Endothelial cell of hepatic sinusoid (primary cell): ENCODE results near the gene HMCES.

ENCODE experiments used
- in situ Hi-C: cut with HindIII; loops from 2 replicates; pipeline ENCODE4 v1.10.0; 2017; ENCODE audit warnings: low sequenced_read_pairs

The HMCES gene

GRCh38 chr3:129289201-129289921 is 10.7 kb downstream of the HMCES start:
- in situ Hi-C loops = no loop called here

GRCh38 chr3:129291236-129291886 is 12.7 kb downstream of the HMCES start:
- in situ Hi-C loops = no loop called here

GRCh38 chr3:129295286-129295685 is 16.6 kb downstream of the HMCES start:
- in situ Hi-C loops = no loop called here

GRCh38 chr3:129304146-129304961 is 25.7 kb downstream of the HMCES start:
- in situ Hi-C loops = loop anchor here (5.0 kb wide), 1 partner anchor 307 kb away; no protein-coding TSS in a partner anchor

- in situ Hi-C loops = loop anchor here (5.0 kb wide), 1 partner anchor 308 kb away; no protein-coding TSS in a partner anchor
These were observed 26.2 kb downstream of the HMCES start for GRCh38 chr3:129304962-129305222.

GRCh38 chr3:129305592-129306091 is 27.0 kb downstream of the HMCES start:
- in situ Hi-C loops = no loop called here

- in situ Hi-C loops = no loop called here
These were observed 30.0 kb downstream of the HMCES start for GRCh38 chr3:129308636-129309035.

- in situ Hi-C loops = no loop called here
These were observed 31.7 kb downstream of the HMCES start for GRCh38 chr3:129310111-129311011.

- in situ Hi-C loops = no loop called here
These were observed 32.6 kb downstream of the HMCES start for GRCh38 chr3:129311054-129311902.

- in situ Hi-C loops = no loop called here
These were observed 33.5 kb downstream of the HMCES start for GRCh38 chr3:129312021-129312639.

GRCh38 chr3:129312671-129313414 is 34.2 kb downstream of the HMCES start:
- in situ Hi-C loops = no loop called here

- in situ Hi-C loops = no loop called here
These were observed 34.7 kb downstream of the HMCES start for GRCh38 chr3:129313415-129313664.

GRCh38 chr3:129313665-129314385 is 35.2 kb downstream of the HMCES start:
- in situ Hi-C loops = no loop called here

- in situ Hi-C loops = no loop called here
These were observed 35.9 kb downstream of the HMCES start for GRCh38 chr3:129314386-129315222.

- in situ Hi-C loops = no loop called here
These were observed 36.7 kb downstream of the HMCES start for GRCh38 chr3:129315223-129315997.

- in situ Hi-C loops = no loop called here
These were observed 37.3 kb downstream of the HMCES start for GRCh38 chr3:129315998-129316247.
